KOPT-K1 (cell line): Measurements from ENCODE around the gene CDC42SE2.
"Not testable (repeated sequence)": the region's sequence is repeated elsewhere in the genome, so short reads cannot be mapped to it uniquely, and the experiment has no call there.

ENCODE experiments used
- H3K27ac ChIP-seq: fragments of 200-600 bp; sonication (generic); 2 replicates; pipeline ENCODE4 v1.5.1; 2016; ENCODE audit warnings: antibody characterized with exemption, mild to moderate bottlenecking, low read depth, low read length; ENCODE audit not compliant: poor library complexity, severe bottlenecking
- H3K36me3 ChIP-seq: fragments of 200-600 bp; sonication (generic); 2 replicates; pipeline ENCODE4 v1.5.1; 2017; ENCODE audit warnings: antibody characterized with exemption, mild to moderate bottlenecking, low read length, moderate library complexity; ENCODE audit not compliant: insufficient read depth
- H3K9me3 ChIP-seq: fragments of 200-600 bp; sonication (generic); 2 replicates; pipeline ENCODE4 v1.5.1; 2017; ENCODE audit warnings: antibody characterized with exemption, low read length, mild to moderate bottlenecking; ENCODE audit not compliant: insufficient read depth, poor library complexity, severe bottlenecking

The CDC42SE2 gene

GRCh38 chr5:131229623-131230022 is 34.2 kb upstream of the CDC42SE2 start:
- Histone ChIP-seq H3K9me3 (no peaks in the 10 kb centered on the region), H3K27ac (peak overlapping the region; percentile 35), H3K36me3 (peaks cover 27% of the 10 kb centered on the region; the same call in 1 of the 2 replicates)

- Histone ChIP-seq H3K27ac (peak overlapping the region; percentile 2), H3K9me3 (no peaks in the 10 kb centered on the region), H3K36me3 (peaks cover 21% of the 10 kb centered on the region; the same call in 1 of the 2 replicates)
These were observed 33.4 kb upstream of the CDC42SE2 start for GRCh38 chr5:131230406-131230805.

- Histone ChIP-seq H3K36me3 (peaks cover 12% of the 10 kb centered on the region; the same call in 1 of the 2 replicates), H3K9me3 (no peaks in the 10 kb centered on the region), H3K27ac (no peak overlapping the region)
These were observed 24.2 kb upstream of the CDC42SE2 start for GRCh38 chr5:131239686-131240085.

- Histone ChIP-seq H3K9me3 (peaks cover 7% of the 10 kb centered on the region), H3K27ac (no peak overlapping the region), H3K36me3 (peaks cover 18% of the 10 kb centered on the region)
These were observed 21.1 kb upstream of the CDC42SE2 start for GRCh38 chr5:131242728-131243255.

GRCh38 chr5:131245312-131245711 is 18.5 kb upstream of the CDC42SE2 start:
- Histone ChIP-seq H3K9me3 (peaks cover 7% of the 10 kb centered on the region), H3K27ac (no peak overlapping the region), H3K36me3 (peaks cover 9% of the 10 kb centered on the region; the same call in 1 of the 2 replicates)

GRCh38 chr5:131245948-131246347 is 17.9 kb upstream of the CDC42SE2 start:
- Histone ChIP-seq H3K9me3 (peaks cover 7% of the 10 kb centered on the region), H3K27ac (no peak overlapping the region), H3K36me3 (peaks cover 9% of the 10 kb centered on the region; the same call in 1 of the 2 replicates)

GRCh38 chr5:131246504-131246903 is 17.3 kb upstream of the CDC42SE2 start:
- no peak overlapping the region for H3K27ac ChIP-seq

GRCh38 chr5:131250751-131251475 is 12.9 kb upstream of the CDC42SE2 start:
- H3K36me3 ChIP-seq, result peaks cover 6% of the 10 kb centered on the region
- H3K27ac ChIP-seq, result peak overlapping the region; percentile 88

More at GRCh38 chr5:131246504-131246903, 17.3 kb upstream of the CDC42SE2 start:
- Histone ChIP-seq H3K9me3 (peaks cover 7% of the 10 kb centered on the region), H3K36me3 (peaks cover 9% of the 10 kb centered on the region; the same call in 1 of the 2 replicates)

GRCh38 chr5:131252824-131253171 is 11.1 kb upstream of the CDC42SE2 start:
- Histone ChIP-seq H3K36me3 (peaks cover 14% of the 10 kb centered on the region; the same call in 1 of the 2 replicates), H3K27ac (peak overlapping the region; percentile 88), H3K9me3 (no peaks in the 10 kb centered on the region)

More at GRCh38 chr5:131250751-131251475, 12.9 kb upstream of the CDC42SE2 start:
- peaks cover 7% of the 10 kb centered on the region for H3K9me3 ChIP-seq

GRCh38 chr5:131254025-131254424 is 9.8 kb upstream of the CDC42SE2 start:
- Histone ChIP-seq H3K36me3 (peaks cover 27% of the 10 kb centered on the region; the same call in 1 of the 2 replicates), H3K27ac (peak overlapping the region; percentile 88)
- not testable (repeated sequence) for H3K9me3 ChIP-seq

- H3K36me3 ChIP-seq, result peaks cover 32% of the 10 kb centered on the region; the same call in 1 of the 2 replicates
- H3K9me3 ChIP-seq, result no peaks in the 10 kb centered on the region
- peak overlapping the region; percentile 88 for H3K27ac ChIP-seq
These were observed 9.1 kb upstream of the CDC42SE2 start for GRCh38 chr5:131254741-131255140.

- H3K27ac ChIP-seq, result peak overlapping the region; percentile 62
- peaks cover 36% of the 10 kb centered on the region; the same call in 1 of the 2 replicates for H3K36me3 ChIP-seq
- no peaks in the 10 kb centered on the region for H3K9me3 ChIP-seq
These were observed 7.4 kb upstream of the CDC42SE2 start for GRCh38 chr5:131256507-131256823.

GRCh38 chr5:131258733-131259132 is 5.1 kb upstream of the CDC42SE2 start:
- Histone ChIP-seq H3K36me3 (peaks cover 36% of the 10 kb centered on the region; the same call in 1 of the 2 replicates), H3K27ac (peak overlapping the region; percentile 62)

GRCh38 chr5:131259326-131259725 is 4.5 kb upstream of the CDC42SE2 start:
- no peak overlapping the region for H3K27ac ChIP-seq
- no peaks in the 10 kb centered on the region for H3K9me3 ChIP-seq
- H3K36me3 ChIP-seq, result peaks cover 36% of the 10 kb centered on the region; the same call in 1 of the 2 replicates

More at GRCh38 chr5:131258733-131259132, 5.1 kb upstream of the CDC42SE2 start:
- no peaks in the 10 kb centered on the region for H3K9me3 ChIP-seq

- H3K27ac ChIP-seq, result no peak overlapping the region
- H3K9me3 ChIP-seq, result no peaks in the 10 kb centered on the region
- H3K36me3 ChIP-seq, result peaks cover 35% of the 10 kb centered on the region; the same call in 1 of the 2 replicates
These were observed 3.0 kb upstream of the CDC42SE2 start for GRCh38 chr5:131260895-131261294.
